GM12864 (cell line): ENCODE results near the gene GFOD2.
"Not testable (repeated sequence)": the region's sequence is repeated elsewhere in the genome, so short reads cannot be mapped to it uniquely, and the experiment has no call there.

Experiments
- DNase-seq: peaks from one replicate; pipeline ENCODE4 v3.0.0-alpha.2; 2011; ENCODE audit warnings: low read depth
- H3K4me3 ChIP-seq: 2 replicates; pipeline ENCODE4 v1.5.1; 2011; ENCODE audit warnings: mild to moderate bottlenecking, low read depth, low read length, control low read depth
- CTCF ChIP-seq: IDR thresholded peaks from 2 replicates; pipeline ENCODE4 v1.5.1; 2011; ENCODE audit warnings: low read depth, mild to moderate bottlenecking, moderate library complexity, low read length, control low read depth, inconsistent platforms; ENCODE audit errors: missing control alignments

GFOD2 gene

DNA sequence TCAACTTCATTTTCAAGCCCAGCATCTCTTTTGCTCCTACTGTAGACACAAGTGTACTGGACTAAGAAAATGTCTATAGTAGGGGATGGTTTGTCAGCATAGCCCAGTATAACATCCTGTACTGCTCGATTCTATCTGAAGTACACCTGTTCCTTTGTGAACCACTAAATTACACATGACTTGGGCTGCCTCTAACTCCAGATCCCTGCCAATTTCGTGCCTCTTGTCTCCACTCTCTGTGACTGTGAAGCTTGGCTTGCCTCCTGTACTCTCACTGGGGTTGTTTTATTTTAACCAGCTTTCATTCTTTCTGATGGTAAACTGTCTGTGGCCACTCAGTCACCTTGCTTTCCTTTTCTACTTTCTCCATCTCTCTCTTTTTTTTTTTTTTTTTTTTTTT, 24.5 kb downstream of the GFOD2 start:
- TF ChIP-seq CTCF, result no peak
- no peak for DNase-seq

GRCh38 chr16:67693517-67694285, 25.4 kb downstream of the GFOD2 start:
- not testable (repeated sequence) for DNase-seq, H3K4me3 ChIP-seq

More for the DNA sequence above, 24.5 kb downstream of the GFOD2 start:
- no peak overlapping the region for H3K4me3 ChIP-seq

DNA sequence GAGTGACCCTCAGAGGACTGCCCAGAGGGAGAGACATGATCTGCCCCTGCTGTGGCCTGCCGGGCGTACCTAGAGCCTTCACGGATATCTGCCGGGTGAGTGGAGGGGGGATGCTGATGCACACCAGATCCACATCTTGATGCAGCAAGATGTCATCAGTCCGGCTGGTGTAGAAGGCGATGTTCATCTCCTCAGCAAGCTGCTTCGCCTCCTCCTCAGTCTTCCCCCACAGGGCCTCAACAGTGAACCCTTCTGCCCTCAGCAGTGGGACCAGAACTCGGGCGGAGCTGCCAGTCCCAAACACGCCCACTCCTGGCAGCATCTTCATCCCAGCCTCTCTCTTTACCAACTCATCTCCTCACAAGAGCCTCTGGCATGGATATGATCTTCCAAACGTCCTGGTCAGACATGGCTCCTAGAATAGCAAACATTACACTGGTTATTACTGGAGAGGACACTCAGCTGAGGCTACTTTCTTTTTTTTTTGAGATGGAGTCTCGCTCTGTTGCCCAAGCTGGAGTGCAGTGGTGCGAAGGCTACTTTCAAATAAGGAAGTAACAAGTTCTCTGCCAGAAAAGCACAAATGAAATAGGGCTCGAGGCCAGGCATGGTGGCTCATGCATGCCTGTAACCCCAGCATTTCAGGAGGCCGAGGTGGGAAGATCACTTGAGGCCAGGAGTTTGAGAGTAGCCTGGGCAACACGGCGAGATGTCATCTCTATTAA, 33.6 kb downstream of the GFOD2 start:
- no peak for TF ChIP-seq CTCF
- DNase-seq, result no peak
- H3K4me3 ChIP-seq, result no peak overlapping the region

- no peak for DNase-seq
- no peak for TF ChIP-seq CTCF
- no peak overlapping the region for H3K4me3 ChIP-seq
These were observed 35.3 kb downstream of the GFOD2 start for GRCh38 chr16:67683767-67684166.

- TF ChIP-seq CTCF, result no peak
- H3K4me3 ChIP-seq, result no peak overlapping the region
- DNase-seq, result no peak
These were observed 38.9 kb downstream of the GFOD2 start for GRCh38 chr16:67679935-67680897.

DNA sequence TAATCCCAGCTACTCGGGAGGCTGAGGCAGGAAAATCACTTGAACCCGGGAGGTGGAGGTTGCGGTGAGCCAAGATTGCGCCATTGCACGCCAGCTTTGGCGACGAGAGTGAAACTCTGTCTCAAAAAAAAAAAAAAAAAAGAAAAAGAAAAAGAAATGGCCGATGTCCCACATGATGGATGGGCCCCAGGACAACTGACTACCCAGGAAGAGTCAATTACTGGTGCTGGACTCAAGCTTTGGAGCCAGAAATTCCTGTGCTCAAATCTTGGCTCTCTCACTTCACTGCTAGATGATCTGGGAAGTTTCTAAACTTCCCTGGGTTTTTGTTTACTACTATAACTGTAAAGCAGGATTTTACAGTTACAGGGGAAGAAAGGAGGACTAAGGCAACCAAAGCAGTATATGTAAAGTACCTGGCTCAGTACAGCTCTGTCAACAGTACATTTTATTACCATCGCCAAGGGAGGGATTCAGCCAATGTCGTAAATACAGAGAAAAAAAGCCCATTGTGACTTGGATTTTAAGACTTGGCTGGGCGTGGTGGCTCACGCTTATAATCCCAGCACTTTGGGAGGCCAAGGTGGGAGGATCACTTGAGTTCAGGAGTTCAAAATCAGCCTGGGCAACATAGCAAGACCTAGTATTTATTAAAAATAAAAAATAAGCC, 40.6 kb downstream of the GFOD2 start:
- no peak overlapping the region for H3K4me3 ChIP-seq
- no peak for DNase-seq
- no peak for TF ChIP-seq CTCF

DNA sequence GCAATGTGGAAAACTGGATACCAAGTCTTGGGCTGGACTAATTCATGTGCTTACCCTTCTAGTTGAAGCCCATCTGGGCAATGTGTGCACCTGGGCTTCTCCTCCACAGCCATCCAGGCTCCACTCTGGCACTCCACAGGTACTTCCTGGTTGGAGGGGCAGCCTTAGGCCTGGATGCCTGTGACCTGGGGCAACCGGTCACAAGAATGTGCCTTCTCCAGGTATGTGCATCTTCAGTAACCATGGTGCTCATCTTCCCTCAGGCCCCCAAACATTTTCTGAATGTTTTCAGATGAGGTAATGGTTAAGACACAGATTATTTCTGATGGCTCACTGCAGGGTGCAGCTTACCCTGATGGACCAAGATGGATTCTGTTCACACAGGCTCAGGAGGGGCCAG, 41.4 kb downstream of the GFOD2 start:
- TF ChIP-seq CTCF, result no peak
- no peak for DNase-seq
- H3K4me3 ChIP-seq, result no peak overlapping the region
